ENCODE data around the gene COPS7B. TPM values are rescaled to one million over a fixed set of nuclear protein-coding genes. Genes with fewer than 3 reads are reported as not detected.

COPS7B gene
- total RNA-seq, 1 experiment from 2014 or later = 61.4 TPM

- Mint-ChIP-seq H3K9me3 (peaks cover 9 to 13% of the 10 kb centered on the region in 2 experiments), H3K27me3 (ENCODE audit: low read depth) (peaks cover 10% of the 10 kb centered on the region), H3K36me3 (ENCODE audit: insufficient read depth in 1 of 3, low read depth in 3 of 3) (peaks cover 0 to 1% (median 0%) of the 10 kb centered on the region in 3 experiments; a peak in 1 of 7 replicates), H3K4me3 (no peak overlapping the region), H3K27ac (no peak overlapping the region), H3K4me1 (no peaks in the 10 kb centered on the region)
- Histone ChIP-seq H2AFZ (ENCODE audit: low read length) (no peak overlapping the region), H3K23ac (ENCODE audit: insufficient read length, low read depth, low read length) (no peak overlapping the region), H3T11ph (ENCODE audit: low read length) (no peak overlapping the region), H3K4ac (ENCODE audit: low read depth, low read length) (no peak overlapping the region), H2BK20ac (ENCODE audit: low read depth, low read length, poor library complexity, severe bottlenecking) (no peak overlapping the region), H3K27ac (ENCODE audit: insufficient read length, low read depth, low read length) (no peak overlapping the region), H4K5ac (ENCODE audit: insufficient read length, low read depth, low read length) (no peak overlapping the region), H2BK15ac (ENCODE audit: low read depth, low read length) (no peak overlapping the region), H3K4me2 (ENCODE audit: insufficient read depth, insufficient read length, low read length) (no peak overlapping the region), H3K4me1 (ENCODE audit: insufficient read depth, low read length) (no peaks in the 10 kb centered on the region), H3K27me3 (ENCODE audit: insufficient read depth, low read length) (no peaks in the 10 kb centered on the region), H3K23me2 (ENCODE audit: insufficient read length, low read depth, low read length, poor library complexity, severe bottlenecking) (no peaks in the 10 kb centered on the region), H3K18ac (ENCODE audit: insufficient read length, low read depth, low read length) (no peak overlapping the region), H3K79me1 (ENCODE audit: insufficient read depth, low read depth, low read length, poor library complexity, severe bottlenecking) (no peaks in the 10 kb centered on the region), H2BK12ac (ENCODE audit: insufficient read length, low read depth, low read length) (no peak overlapping the region), H3K9me3 (ENCODE audit: control insufficient read depth, low read depth, low read length) (no peaks in the 10 kb centered on the region), H3K9ac (ENCODE audit: extremely low read depth, insufficient read length, low read length) (no peak overlapping the region), H4K20me1 (ENCODE audit: control insufficient read depth, insufficient read depth, insufficient read length) (no peaks in the 10 kb centered on the region), H4K8ac (replicated peaks; ENCODE audit: insufficient read length, low read depth, low read length) (no peak overlapping the region), H4K91ac (ENCODE audit: insufficient read length, low read depth, low read length) (no peak overlapping the region), H3K79me2 (ENCODE audit: insufficient read depth, low read length) (no peaks in the 10 kb centered on the region), H3K14ac (ENCODE audit: insufficient read depth, low read length) (no peak overlapping the region), H3K56ac (ENCODE audit: insufficient read length, low read depth, low read length) (no peak overlapping the region), H2AK5ac (ENCODE audit: insufficient read length, low read length) (no peak overlapping the region), H2BK120ac (ENCODE audit: low read depth, low read length, poor library complexity, severe bottlenecking) (no peak overlapping the region), H2BK5ac (ENCODE audit: insufficient read length, low read length) (no peak overlapping the region)
- no peak for TF ChIP-seq CTCF (conservative IDR thresholded peaks at IDR 0.05)
- DNase-seq = no peak
- WGBS (ENCODE audit: extremely low coverage, insufficient read length, low lambda C conversion rate) = no CpG with 5 or more reads among the region's 3 CpGs
These were observed 35.7 kb downstream of the COPS7B start for GRCh38 chr2:231821908-231822307.

All from H9 (cell line).